Naive B cell (primary cell): ENCODE measurements around the gene GANAB. TPM values are rescaled to one million over a fixed set of nuclear protein-coding genes. Genes with fewer than 3 reads are reported as not detected.
"Not testable (repeated sequence)": the region's sequence is repeated elsewhere in the genome, so short reads cannot be mapped to it uniquely, and the experiment has no call there.

Source experiments
- ATAC-seq, 2 donors: fragments of 150-1000 bp; cut with Tn5 transposase; 2 replicates each; pipeline ENCODE4 v1.10.0; 2021; ENCODE audit warnings: low read depth in 2 of 2, mild to moderate bottlenecking in 2 of 2, moderate library complexity in 2 of 2
- DNase-seq: peaks from one replicate; pipeline ENCODE4 v3.0.0; 2022
- H3K27ac Mint-ChIP-seq, 6 donors: one replicate each; pipeline ENCODE4 v1.8.0; 2020 to 2022; ENCODE audit warnings: mild to moderate bottlenecking in 6 of 6, mixed read lengths in 6 of 6, moderate library complexity in 5 of 6, inconsistent platforms in 2 of 6
- H3K27me3 Mint-ChIP-seq, 3 donors: one replicate each; pipeline ENCODE4 v1.8.0; 2021 to 2022; ENCODE audit warnings: mixed read lengths in 3 of 3, mild to moderate bottlenecking in 1 of 3
- H3K36me3 Mint-ChIP-seq, 2 donors: one replicate each; pipeline ENCODE4 v1.8.0; 2020 to 2022; ENCODE audit warnings: mixed read lengths in 2 of 2, inconsistent platforms in 1 of 2, mild to moderate bottlenecking in 1 of 2
- H3K4me1 Mint-ChIP-seq, 3 donors: one replicate each; pipeline ENCODE4 v1.8.0; 2020 to 2022; ENCODE audit warnings: mixed read lengths in 3 of 3, inconsistent platforms in 1 of 3, mild to moderate bottlenecking in 1 of 3, moderate library complexity in 1 of 3
- H3K4me3 Mint-ChIP-seq, 8 donors: one replicate each; pipeline ENCODE4 v1.8.0; 2020 to 2022; ENCODE audit warnings: mild to moderate bottlenecking in 8 of 8, mixed read lengths in 8 of 8, moderate library complexity in 8 of 8, inconsistent platforms in 2 of 8
- H3K9me3 Mint-ChIP-seq, 7 donors: one replicate each; pipeline ENCODE4 v1.8.0; 2020 to 2022; ENCODE audit warnings: mixed read lengths in 7 of 7, mild to moderate bottlenecking in 5 of 7, inconsistent platforms in 2 of 7, moderate library complexity in 1 of 7
- polyA plus RNA-seq, 6 donors: library from polyadenylated mRNA; unstranded; fragments of 300-500 nt; fragmentation: Illumina TruSeq; gene quantifications; one replicate each; pipeline ENCODE4 v1.2.3, GENCODE V29; 2021; ENCODE audit warnings: low read depth in 6 of 6

Gene GANAB
- 100 to 1,000 TPM; 140 to 158 (median 149) TPM for polyA plus RNA-seq

GRCh38 chr11:62645946-62646824, at the start of gene GANAB:
Gene GANAB, minus strand, starts transcription at chr11:62646613. Its CDS starts 14 bp downstream, at chr11:62646599.
- Mint-ChIP-seq H3K9me3 (no peaks in the 10 kb centered on the region), H3K27me3 (no peaks in the 10 kb centered on the region), H3K4me3 (peak within 1 kb of the TSS; percentile 77 to 97 (median 94)), H3K27ac (peak within 1 kb of the TSS; percentile 89 to 98 (median 95)), H3K36me3 (no peaks in the 10 kb centered on the region), H3K4me1 (peaks cover 12 to 31% (median 28%) of the 10 kb centered on the region in 3 donors)
- DNase-seq (peak; percentile 97), ATAC-seq (peak; percentile 99)

GRCh38 chr11:62694455-62695167, 48.2 kb upstream of the GANAB start:
- Mint-ChIP-seq H3K36me3 (peaks cover 4 to 8% of the 10 kb centered on the region in 2 donors), H3K9me3 (no peaks in the 10 kb centered on the region), H3K4me3 (no peak overlapping the region), H3K27me3 (no peaks in the 10 kb centered on the region), H3K4me1 (peaks cover 7 to 9% (median 7%) of the 10 kb centered on the region in 3 donors), H3K27ac (peak overlapping the region in 2 of 6 donors; percentile 40 to 52)
- ATAC-seq (peak; percentile 80 to 89), DNase-seq (peak; percentile 69)

GRCh38 chr11:62693624-62694023, 47.2 kb upstream of the GANAB start:
- not testable (repeated sequence) for H3K36me3 Mint-ChIP-seq, H3K27ac Mint-ChIP-seq, H3K4me1 Mint-ChIP-seq, DNase-seq, H3K9me3 Mint-ChIP-seq, H3K4me3 Mint-ChIP-seq, ATAC-seq, H3K27me3 Mint-ChIP-seq

- peaks cover 4 to 21% (median 8%) of the 10 kb centered on the region in 3 donors for H3K27me3 Mint-ChIP-seq
- DNase-seq (no peak), ATAC-seq (no peak)
- no peaks in the 10 kb centered on the region for H3K9me3 Mint-ChIP-seq
- peak within 1 kb of the TSS in 2 of 6 donors; percentile 53 to 76 for H3K27ac Mint-ChIP-seq
- H3K36me3 Mint-ChIP-seq, result peaks cover 4 to 8% of the 10 kb centered on the region in 2 donors
- peaks cover 2 to 3% (median 3%) of the 10 kb centered on the region in 3 donors for H3K4me1 Mint-ChIP-seq
- H3K4me3 Mint-ChIP-seq, result peak within 1 kb of the TSS in 1 of 8 donors; percentile 83
These were observed 43.2 kb upstream of the GANAB start, which contains the start of gene LRRN4CL for GRCh38 chr11:62689421-62690183. Gene LRRN4CL, minus strand, starts transcription at chr11:62689530. Its CDS starts 1,022 bp downstream, at chr11:62688508.

GRCh38 chr11:62688491-62688890, 42.1 kb upstream of the GANAB start:
- H3K9me3 Mint-ChIP-seq, result no peaks in the 10 kb centered on the region
- peaks cover 4 to 21% (median 8%) of the 10 kb centered on the region in 3 donors for H3K27me3 Mint-ChIP-seq
- H3K27ac Mint-ChIP-seq, result no peak overlapping the region
- no peak overlapping the region for H3K4me3 Mint-ChIP-seq
- no peaks in the 10 kb centered on the region for H3K4me1 Mint-ChIP-seq
- H3K36me3 Mint-ChIP-seq, result peaks cover 4 to 8% of the 10 kb centered on the region in 2 donors
- DNase-seq (no peak), ATAC-seq (no peak)

- Mint-ChIP-seq H3K27ac (no peak overlapping the region), H3K4me1 (no peaks in the 10 kb centered on the region), H3K9me3 (no peaks in the 10 kb centered on the region), H3K36me3 (peaks cover 4 to 8% of the 10 kb centered on the region in 2 donors), H3K4me3 (peak overlapping the region in 3 of 8 donors; percentile 25 to 30 (median 25)), H3K27me3 (peaks cover 4 to 21% (median 8%) of the 10 kb centered on the region in 3 donors)
- peak in 1 of 2 donors; percentile 33 for ATAC-seq
- DNase-seq, result no peak
These were observed 41.3 kb upstream of the GANAB start for GRCh38 chr11:62687508-62688396.

- Mint-ChIP-seq H3K27me3 (peaks cover 0 to 6% (median 4%) of the 10 kb centered on the region in 3 donors), H3K4me1 (peaks cover 15 to 19% (median 17%) of the 10 kb centered on the region in 3 donors), H3K9me3 (no peaks in the 10 kb centered on the region), H3K36me3 (peaks cover 0 to 6% of the 10 kb centered on the region in 2 donors), H3K4me3 (no peak overlapping the region), H3K27ac (no peak overlapping the region)
- no peak for DNase-seq
- no peak for ATAC-seq
These were observed 36.1 kb upstream of the GANAB start for GRCh38 chr11:62682518-62682917.

GRCh38 chr11:62680825-62681240, 34.4 kb upstream of the GANAB start:
- peak overlapping the region in 4 of 6 donors; percentile 47 to 93 (median 81) for H3K27ac Mint-ChIP-seq
- H3K27me3 Mint-ChIP-seq, result no peaks in the 10 kb centered on the region
- DNase-seq (peak; percentile 28), ATAC-seq (peak; percentile 52 to 59)
- peak overlapping the region; percentile 52 to 95 (median 78) for H3K4me3 Mint-ChIP-seq
- peaks cover 22 to 35% (median 33%) of the 10 kb centered on the region in 3 donors for H3K4me1 Mint-ChIP-seq
- H3K36me3 Mint-ChIP-seq, result peaks cover 0 to 13% of the 10 kb centered on the region in 2 donors
- no peaks in the 10 kb centered on the region for H3K9me3 Mint-ChIP-seq

GRCh38 chr11:62678770-62679696, 32.6 kb upstream of the GANAB start, which contains the start of gene UBXN1:
Gene UBXN1, minus strand, starts transcription at chr11:62679073. Its CDS starts 150 bp downstream, at chr11:62678923.
- no peaks in the 10 kb centered on the region for H3K27me3 Mint-ChIP-seq
- peak within 1 kb of the TSS; percentile 91 to 99 (median 96) for H3K27ac Mint-ChIP-seq
- ATAC-seq, result peak; percentile 82 to 87
- peaks cover 0 to 21% of the 10 kb centered on the region in 2 donors for H3K36me3 Mint-ChIP-seq
- DNase-seq, result peak; percentile 85
- peaks cover 26 to 44% (median 38%) of the 10 kb centered on the region in 3 donors for H3K4me1 Mint-ChIP-seq
- H3K9me3 Mint-ChIP-seq, result no peaks in the 10 kb centered on the region
- peak within 1 kb of the TSS; percentile 75 to 97 (median 94) for H3K4me3 Mint-ChIP-seq

- no peaks in the 10 kb centered on the region for H3K27me3 Mint-ChIP-seq
- H3K4me3 Mint-ChIP-seq, result peak overlapping the region; percentile 75 to 97 (median 94)
- H3K9me3 Mint-ChIP-seq, result no peaks in the 10 kb centered on the region
- H3K36me3 Mint-ChIP-seq, result peaks cover 0 to 21% of the 10 kb centered on the region in 2 donors
- H3K27ac Mint-ChIP-seq, result peak overlapping the region; percentile 91 to 99 (median 96)
- ATAC-seq, result no peak
- H3K4me1 Mint-ChIP-seq, result peaks cover 26 to 46% (median 38%) of the 10 kb centered on the region in 3 donors
- no peak for DNase-seq
These were observed 32.0 kb upstream of the GANAB start for GRCh38 chr11:62678433-62678769.

GRCh38 chr11:62677714-62678113, 31.3 kb upstream of the GANAB start:
- H3K9me3 Mint-ChIP-seq, result no peaks in the 10 kb centered on the region
- no peak for ATAC-seq
- H3K4me1 Mint-ChIP-seq, result peaks cover 26 to 52% (median 41%) of the 10 kb centered on the region in 3 donors
- DNase-seq, result no peak
- no peaks in the 10 kb centered on the region for H3K27me3 Mint-ChIP-seq
- H3K4me3 Mint-ChIP-seq, result peak overlapping the region; percentile 75 to 97 (median 94)
- H3K36me3 Mint-ChIP-seq, result peaks cover 0 to 21% of the 10 kb centered on the region in 2 donors
- peak overlapping the region; percentile 75 to 99 (median 96) for H3K27ac Mint-ChIP-seq
